Keratinocyte (primary cell): ENCODE measurements around the gene ACKR4. TPM values are rescaled to one million over a fixed set of nuclear protein-coding genes. Genes with fewer than 3 reads are reported as not detected.
"Not testable (repeated sequence)": the region's sequence is repeated elsewhere in the genome, so short reads cannot be mapped to it uniquely, and the experiment has no call there.

Experiments
- DNase-seq: peaks from one replicate; pipeline ENCODE4 v3.0.0-alpha.2; 2011; ENCODE audit warnings: low read depth, missing footprints, low spot score
- FAIRE-seq: peaks from 2 replicates; lab custom pipeline; 2011; peaks lifted over from hg19 to GRCh38; lab: Jason Lieb, UNC
- H2AFZ ChIP-seq: 2 replicates; pipeline ENCODE4 v1.6.0; 2012; ENCODE audit warnings: low read length, control low read depth, inconsistent platforms; ENCODE audit not compliant: control insufficient read depth
- H3K27ac ChIP-seq: 2 replicates; pipeline ENCODE4 v1.5.1; 2011; ENCODE audit warnings: low read length; ENCODE audit not compliant: control insufficient read depth, insufficient read depth
- H3K27me3 ChIP-seq: 3 replicates; pipeline ENCODE4 v1.6.0; 2011; ENCODE audit warnings: low read length; ENCODE audit not compliant: control insufficient read depth, insufficient read depth; ENCODE audit errors: extremely low read depth
- H3K36me3 ChIP-seq, 2 experiments: 2 replicates in 1 of 2; 3 replicates in 1 of 2; pipeline ENCODE4 v1.5.1; 2011; ENCODE audit warnings: low read length in 2 of 2, mild to moderate bottlenecking in 1 of 2; ENCODE audit not compliant: control insufficient read depth in 2 of 2, insufficient read depth in 2 of 2; ENCODE audit errors: extremely low read depth in 1 of 2
- H3K4me1 ChIP-seq: 3 replicates; pipeline ENCODE4 v1.5.1; 2011; ENCODE audit warnings: low read length; ENCODE audit not compliant: control insufficient read depth, insufficient read depth; ENCODE audit errors: extremely low read depth
- H3K4me2 ChIP-seq: 3 replicates; pipeline ENCODE4 v1.6.0; 2011; ENCODE audit warnings: low read depth, low read length; ENCODE audit not compliant: control insufficient read depth, insufficient read depth; ENCODE audit errors: extremely low read depth
- H3K4me3 ChIP-seq, 3 experiments: fragments of 200-600 bp in 1 of 3; sonication (generic) in 1 of 3; 2 replicates in 2 of 3; 3 replicates in 1 of 3; pipeline ENCODE4 v1.5.1; 2011 to 2016; ENCODE audit warnings: low read length in 3 of 3, mild to moderate bottlenecking in 3 of 3, control low read depth in 2 of 3, inconsistent platforms in 1 of 3, low read depth in 1 of 3, mixed read lengths in 1 of 3, mixed run types in 1 of 3, moderate library complexity in 1 of 3; ENCODE audit not compliant: control insufficient read depth in 2 of 3, insufficient read depth in 2 of 3; ENCODE audit errors: extremely low read depth in 1 of 3
- H3K79me2 ChIP-seq: 2 replicates; pipeline ENCODE4 v1.6.0; 2012; ENCODE audit warnings: low read length; ENCODE audit not compliant: control insufficient read depth, insufficient read depth
- H3K9ac ChIP-seq: 3 replicates; pipeline ENCODE4 v1.6.0; 2011; ENCODE audit warnings: low read length; ENCODE audit not compliant: control insufficient read depth, insufficient read depth; ENCODE audit errors: extremely low read depth
- H3K9me1 ChIP-seq: 3 replicates; pipeline ENCODE4 v1.6.0; 2011; ENCODE audit warnings: low read length; ENCODE audit not compliant: control insufficient read depth, insufficient read depth; ENCODE audit errors: extremely low read depth
- H3K9me3 ChIP-seq: 2 replicates; pipeline ENCODE4 v1.5.1; 2012; ENCODE audit warnings: low read depth, low read length; ENCODE audit not compliant: control insufficient read depth
- H4K20me1 ChIP-seq: 3 replicates; pipeline ENCODE4 v1.6.0; 2011; ENCODE audit warnings: low read length; ENCODE audit not compliant: control insufficient read depth, insufficient read depth; ENCODE audit errors: extremely low read depth
- CTCF ChIP-seq, 3 experiments: IDR thresholded peaks in 1 of 3; conservative IDR thresholded peaks in 1 of 3; optimal IDR thresholded peaks in 1 of 3; 2 replicates in 2 of 3; 3 replicates in 1 of 3; pipeline versions ENCODE3 to v1.5.1; 2011; ENCODE audit warnings: low read length in 3 of 3, mild to moderate bottlenecking in 3 of 3, moderate library complexity in 2 of 3, control low read depth in 1 of 3, inconsistent platforms in 1 of 3; ENCODE audit not compliant: insufficient read depth in 2 of 3; ENCODE audit errors: extremely low read depth in 1 of 3
- EZH2 ChIP-seq: IDR thresholded peaks from one replicate; pipeline ENCODE4 v1.6.1; 2012; ENCODE audit warnings: inconsistent platforms, mild to moderate bottlenecking, low read length, moderate library complexity
- dilution Hi-C: fragments of 300-500 bp; cut with MboI; formaldehyde crosslinking; loops from one replicate; pipeline ENCODE4 v1.7.0; 2020; ENCODE audit warnings: low sequenced_read_pairs; ENCODE audit not compliant: extremely low pct_ligation_motif_present
- polyA plus RNA-seq, 5 experiments: library from polyadenylated mRNA; depleted of rRNA in 3 of 5; stranded (reverse) in 3 of 5; stranded (forward) in 1 of 5; unstranded in 1 of 5; fragments of >200 nt; gene quantifications; 1 replicate in 1 of 5; 2 replicates in 3 of 5; 3 replicates in 1 of 5; pipeline versions ENCODE4 v1.2.1 to v1.2.3, GENCODE V29; 2011 to 2012; ENCODE audit warnings: missing spikeins in 2 of 5, low read depth in 1 of 5, low replicate concordance in 1 of 5

Gene ACKR4
- polyA plus RNA-seq, 1 donor (not counting 4 experiments of a cell fraction or from before 2014, with no cell fraction given) = 0.67 TPM

- Histone ChIP-seq H3K4me3 (no peak overlapping the region), H3K27ac (no peak overlapping the region), H3K9me3 (no peaks in the 10 kb centered on the region), H3K9ac (no peak overlapping the region), H3K36me3 (no peaks in the 10 kb centered on the region), H3K9me1 (no peaks in the 10 kb centered on the region), H3K27me3 (no peaks in the 10 kb centered on the region), H4K20me1 (no peaks in the 10 kb centered on the region), H2AFZ (no peak overlapping the region), H3K4me2 (no peak overlapping the region), H3K79me2 (no peaks in the 10 kb centered on the region), H3K4me1 (peaks cover 4% of the 10 kb centered on the region)
- FAIRE-seq = no peak
- dilution Hi-C loops = no loop called here
- TF ChIP-seq EZH2 (no peak), CTCF (optimal IDR thresholded peaks at IDR 0.05 in 1 of 3, IDR thresholded peaks at IDR 0.05 in 1 of 3, conservative IDR thresholded peaks at IDR 0.05 in 1 of 3; ENCODE audit: extremely low read depth in 1 of 3, insufficient read depth in 2 of 3, low read length in 3 of 3) (no peak)
- no peak for DNase-seq
These were observed 9.0 kb downstream of the ACKR4 start for GRCh38 chr3:132606085-132606484.

GRCh38 chr3:132606620-132607019 lies 9.6 kb downstream of the ACKR4 start:
- dilution Hi-C loops, H3K27me3 ChIP-seq, H3K9me3 ChIP-seq, H3K36me3 ChIP-seq, H3K9ac ChIP-seq, H3K79me2 ChIP-seq, H4K20me1 ChIP-seq, H3K4me1 ChIP-seq, DNase-seq, H3K27ac ChIP-seq, FAIRE-seq, H3K4me3 ChIP-seq, H3K4me2 ChIP-seq, H3K9me1 ChIP-seq, H2AFZ ChIP-seq: not testable (repeated sequence)

- DNase-seq, H3K4me2 ChIP-seq, dilution Hi-C loops, H4K20me1 ChIP-seq, H3K27me3 ChIP-seq, H3K9me1 ChIP-seq, H2AFZ ChIP-seq, H3K27ac ChIP-seq, H3K9me3 ChIP-seq, H3K4me1 ChIP-seq, H3K79me2 ChIP-seq, H3K36me3 ChIP-seq, H3K9ac ChIP-seq, FAIRE-seq, H3K4me3 ChIP-seq: not testable (repeated sequence)
These were observed 18.2 kb downstream of the ACKR4 start for GRCh38 chr3:132615301-132615700.
